Esophagus muscularis mucosa (tissue), 4 donors: ENCODE measurements around the gene ITGA2B. TPM values are rescaled to one million over a fixed set of nuclear protein-coding genes. Genes with fewer than 3 reads are reported as not detected.
"Not testable (repeated sequence)": the region's sequence is repeated elsewhere in the genome, so short reads cannot be mapped to it uniquely, and the experiment has no call there.

Source experiments
- DNase-seq: peaks from one replicate; pipeline ENCODE4 v3.0.0-alpha.2; 2017; ENCODE audit errors: extremely low spot score
- H3K27ac ChIP-seq, 4 donors: fragments of 200-600 bp; sonication (generic); replicated peaks in 1 of 4; 1 replicate in 3 of 4; 2 replicates in 1 of 4; pipeline ENCODE4 v1.5.1; 2016 to 2019; ENCODE audit warnings: mild to moderate bottlenecking in 1 of 4
- H3K27me3 ChIP-seq, 4 donors: fragments of 200-600 bp; sonication (generic); one replicate each; pipeline versions ENCODE4 v1.5.1 to v1.6.0; 2016 to 2019
- H3K36me3 ChIP-seq, 4 donors: fragments of 200-600 bp; sonication (generic); one replicate each; pipeline ENCODE4 v1.5.1; 2016 to 2019
- H3K4me1 ChIP-seq, 4 donors: fragments of 200-600 bp; sonication (generic); one replicate each; pipeline ENCODE4 v1.5.1; 2016 to 2019
- H3K4me3 ChIP-seq, 4 donors: fragments of 200-600 bp; sonication (generic); 1 replicate in 2 of 4; 2 replicates in 2 of 4; pipeline ENCODE4 v1.5.1; 2016 to 2019; ENCODE audit warnings: mild to moderate bottlenecking in 4 of 4, moderate library complexity in 1 of 4
- H3K9me3 ChIP-seq, 4 donors: fragments of 200-600 bp; sonication (generic); 1 replicate in 3 of 4; 2 replicates in 1 of 4; pipeline ENCODE4 v1.5.1; 2016 to 2019
- CTCF ChIP-seq, 3 experiments: fragments of 200-600 bp in 2 of 3; fragments of 450-650 bp in 1 of 3; sonication (generic) in 2 of 3; IDR thresholded peaks; one replicate each; pipeline ENCODE4 v1.5.1; 2017 to 2019; ENCODE audit warnings: antibody characterized with exemption in 3 of 3, mild to moderate bottlenecking in 2 of 3, moderate library complexity in 1 of 3
- EP300 ChIP-seq: sonication (generic); formaldehyde crosslinking; IDR thresholded peaks from one replicate; pipeline ENCODE4 v1.6.1; 2017; ENCODE audit warnings: antibody characterized with exemption
- POLR2A ChIP-seq: fragments of 450-650 bp; IDR thresholded peaks from one replicate; pipeline ENCODE4 v1.6.1; 2017; ENCODE audit warnings: antibody characterized with exemption, moderate library complexity, mild to moderate bottlenecking, low read depth
- POLR2AphosphoS5 ChIP-seq, 2 donors: sonication (generic); formaldehyde crosslinking; IDR thresholded peaks; one replicate each; pipeline ENCODE4 v1.6.1; 2017; ENCODE audit warnings: antibody characterized with exemption in 2 of 2
- WGBS: methylation state at CpG from one replicate; pipeline ENCODE4 v1.1.5; 2018; 5-methylcytosine and 5-hydroxymethylcytosine counted together
- intact Hi-C: fragments of 100-400 bp; cut with DNase I; formaldehyde crosslinking; loops from one replicate; pipeline ENCODE4 v1.15.1; 2023
- total RNA-seq, 4 donors: library from RNA; depleted of rRNA; stranded (reverse); fragments of >200 nt; gene quantifications; one replicate each; pipeline versions ENCODE4 v1.1.0 to v1.2.1, GENCODE V29; 2016

ITGA2B gene
- total RNA-seq, 4 donors from 2014 or later = 0.42 to 1.7 (median 1.0) TPM

GRCh38 chr17:44335564-44335963, 53.9 kb downstream of the ITGA2B start:
- 73% methylated on average over 3 of the region's 3 CpGs for WGBS
- Histone ChIP-seq H3K4me3 (no peak overlapping the region), H3K27me3 (peaks cover 0 to 23% (median 0%) of the 10 kb centered on the region in 4 donors), H3K36me3 (no peaks in the 10 kb centered on the region), H3K27ac (no peak overlapping the region), H3K4me1 (peaks cover 0 to 7% (median 5%) of the 10 kb centered on the region in 4 donors), H3K9me3 (no peaks in the 10 kb centered on the region)
- intact Hi-C loops = no loop called here
- DNase-seq = no peak
- TF ChIP-seq EP300 (no peak), POLR2A (no peak), CTCF (IDR thresholded peaks at IDR 0.05) (no peak), POLR2AphosphoS5 (IDR thresholded peaks at IDR 0.05) (no peak)

GRCh38 chr17:44334727-44335126, 54.7 kb downstream of the ITGA2B start:
- Histone ChIP-seq H3K4me1 (peaks cover 0 to 7% (median 5%) of the 10 kb centered on the region in 4 donors), H3K9me3 (no peaks in the 10 kb centered on the region), H3K4me3 (no peak overlapping the region), H3K36me3 (no peaks in the 10 kb centered on the region), H3K27me3 (peaks cover 0 to 23% (median 0%) of the 10 kb centered on the region in 4 donors), H3K27ac (no peak overlapping the region)
- DNase-seq = no peak
- intact Hi-C loops = no loop called here
- 35% methylated on average over 3 of the region's 3 CpGs for WGBS
- no peak for TF ChIP-seq POLR2A
- TF ChIP-seq POLR2AphosphoS5 (IDR thresholded peaks at IDR 0.05) = no peak
- TF ChIP-seq CTCF (IDR thresholded peaks at IDR 0.05) = no peak
- no peak for TF ChIP-seq EP300

GRCh38 chr17:44334315-44334714, 55.1 kb downstream of the ITGA2B start:
- no peak for TF ChIP-seq CTCF (IDR thresholded peaks at IDR 0.05)
- TF ChIP-seq POLR2AphosphoS5 (IDR thresholded peaks at IDR 0.05) = no peak
- TF ChIP-seq POLR2A = no peak
- no peak for TF ChIP-seq EP300
- Histone ChIP-seq H3K4me1 (peaks cover 0 to 7% (median 5%) of the 10 kb centered on the region in 4 donors), H3K9me3 (no peaks in the 10 kb centered on the region), H3K27me3 (peaks cover 0 to 23% (median 0%) of the 10 kb centered on the region in 4 donors), H3K36me3 (no peaks in the 10 kb centered on the region), H3K4me3 (no peak overlapping the region), H3K27ac (no peak overlapping the region)
- DNase-seq = no peak
- 49% methylated on average over 2 of the region's 2 CpGs for WGBS
- intact Hi-C loops = no loop called here

GRCh38 chr17:44333371-44333770, 56.1 kb downstream of the ITGA2B start:
- Histone ChIP-seq H3K27ac (no peak overlapping the region), H3K9me3 (no peaks in the 10 kb centered on the region), H3K36me3 (no peaks in the 10 kb centered on the region), H3K27me3 (peaks cover 0 to 19% (median 0%) of the 10 kb centered on the region in 4 donors), H3K4me1 (peaks cover 0 to 7% (median 5%) of the 10 kb centered on the region in 4 donors), H3K4me3 (no peak overlapping the region)
- WGBS = 62% methylated on average over 5 of the region's 5 CpGs
- intact Hi-C loops = no loop called here
- DNase-seq = no peak
- TF ChIP-seq POLR2A (no peak), POLR2AphosphoS5 (IDR thresholded peaks at IDR 0.05) (no peak), EP300 (no peak), CTCF (IDR thresholded peaks at IDR 0.05) (no peak)

- TF ChIP-seq CTCF (IDR thresholded peaks at IDR 0.05) (peak; percentile 74 to 86 (median 83)), POLR2A (no peak), POLR2AphosphoS5 (IDR thresholded peaks at IDR 0.05) (peak in 1 of 2 donors; percentile 15)
- H3K9me3 ChIP-seq = no peaks in the 10 kb centered on the region
- WGBS = 2% methylated on average over 7 of the region's 7 CpGs
- no peak for DNase-seq
- no peaks in the 10 kb centered on the region for H3K36me3 ChIP-seq
- H3K27ac ChIP-seq = no peak overlapping the region
- intact Hi-C loops = no loop called here
- peaks cover 0 to 9% (median 0%) of the 10 kb centered on the region in 4 donors for H3K27me3 ChIP-seq
- peaks cover 6 to 15% (median 14%) of the 10 kb centered on the region in 4 donors for H3K4me1 ChIP-seq
- no peak overlapping the region for H3K4me3 ChIP-seq
These were observed 58.1 kb downstream of the ITGA2B start for GRCh38 chr17:44331249-44331760.

GRCh38 chr17:44330263-44330662, 59.2 kb downstream of the ITGA2B start:
- H3K4me1 ChIP-seq = peaks cover 13 to 25% (median 24%) of the 10 kb centered on the region in 4 donors
- H3K9me3 ChIP-seq, H3K4me3 ChIP-seq, H3K27ac ChIP-seq, H3K27me3 ChIP-seq, intact Hi-C loops, DNase-seq, H3K36me3 ChIP-seq: not testable (repeated sequence)
- 88% methylated on average over 5 of the region's 5 CpGs for WGBS

GRCh38 chr17:44329516-44329915, 59.9 kb downstream of the ITGA2B start:
- not testable (repeated sequence) for DNase-seq
- 85% methylated on average over 7 of the region's 7 CpGs for WGBS

More at GRCh38 chr17:44329516-44329915, 59.9 kb downstream of the ITGA2B start:
- not testable (repeated sequence) for H3K27me3 ChIP-seq, H3K36me3 ChIP-seq, H3K9me3 ChIP-seq, H3K4me3 ChIP-seq, H3K27ac ChIP-seq
- peaks cover 13 to 29% (median 24%) of the 10 kb centered on the region in 4 donors for H3K4me1 ChIP-seq
- intact Hi-C loops = loop anchor here (2.0 kb wide), 1 partner anchor 119 kb away; no protein-coding TSS in a partner anchor
